ENCODE data around the gene IGSF5.

The IGSF5 gene

DNA sequence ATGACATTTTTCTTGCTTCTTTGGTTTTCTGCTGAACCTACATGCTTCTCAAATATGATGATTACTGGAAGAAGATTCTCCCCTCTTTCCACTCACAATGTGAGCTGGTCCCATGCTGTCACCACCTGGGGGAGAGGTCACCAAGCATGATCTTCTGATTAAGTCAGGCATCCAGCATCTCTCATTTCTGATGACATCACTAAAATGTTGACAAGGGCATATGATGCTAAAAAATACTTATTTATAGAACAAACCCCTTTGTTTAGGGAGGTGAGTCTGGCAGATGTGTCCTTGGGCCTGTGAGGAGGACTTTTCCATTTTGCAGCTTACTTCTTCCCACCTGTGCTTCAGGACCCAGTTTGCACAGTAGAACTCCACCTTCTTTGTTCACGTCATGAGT, 80.3 kb downstream of the IGSF5 start:
- DNase-seq (ENCODE audit: low spot score), result no peak

DNA sequence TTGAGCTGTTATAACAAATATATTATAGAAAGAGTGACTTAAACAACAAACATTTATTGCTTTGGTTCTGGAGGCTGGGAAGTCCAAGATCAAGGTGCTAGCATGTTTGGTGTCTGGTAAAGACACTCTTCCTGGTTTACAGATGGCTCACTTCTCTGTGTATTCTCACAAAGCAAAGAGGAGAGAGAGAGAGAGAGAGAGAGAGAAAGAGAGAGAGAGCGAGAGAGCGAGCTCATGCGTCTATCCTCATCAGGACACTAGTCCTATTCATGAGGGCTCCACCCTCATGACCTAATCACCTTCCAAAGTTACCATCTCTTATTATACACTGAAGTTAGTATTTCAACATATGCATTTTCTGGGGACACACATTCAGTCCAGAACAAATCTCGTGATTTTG, 89.6 kb downstream of the IGSF5 start:
- DNase-seq (ENCODE audit: low spot score), result no peak

- DNase-seq (ENCODE audit: low spot score), result no peak
Measured at GRCh38 chr21:39837861-39838359, 92.9 kb downstream of the IGSF5 start.

- DNase-seq (ENCODE audit: low spot score), result no peak
Measured at GRCh38 chr21:39840373-39841097, 95.6 kb downstream of the IGSF5 start.

- no peak for DNase-seq (ENCODE audit: low spot score)
Measured at GRCh38 chr21:39842741-39843459, 97.9 kb downstream of the IGSF5 start.

DNA sequence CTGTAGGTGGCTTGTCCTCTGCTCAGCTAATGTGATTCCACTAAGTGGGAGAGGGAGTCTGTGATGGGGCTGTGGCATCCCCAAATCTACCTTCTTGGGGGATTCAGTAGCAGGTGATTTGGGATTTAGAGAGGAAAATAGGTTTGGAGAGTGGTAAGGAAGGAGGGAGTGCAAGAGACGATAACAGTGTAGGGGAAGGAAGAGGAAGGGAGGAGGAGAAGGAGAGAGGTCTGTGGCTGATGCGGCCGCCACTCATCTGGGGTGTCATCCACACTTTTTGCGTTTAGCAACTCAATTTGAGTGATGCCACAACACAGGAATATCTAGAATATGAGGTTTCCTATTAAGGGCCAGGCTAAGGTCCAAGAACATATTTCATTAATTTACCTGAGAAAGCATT, 98.5 kb downstream of the IGSF5 start:
- no peak for DNase-seq (ENCODE audit: low spot score)

- DNase-seq (ENCODE audit: low spot score), result no peak
Measured at GRCh38 chr21:39843916-39844315, 98.9 kb downstream of the IGSF5 start.

- DNase-seq (ENCODE audit: low spot score), result no peak
Measured at GRCh38 chr21:39845571-39846130, 100.7 kb downstream of the IGSF5 start.

- no peak for DNase-seq (ENCODE audit: low spot score)
Measured at GRCh38 chr21:39847877-39848276, 102.9 kb downstream of the IGSF5 start.

GRCh38 chr21:39849014-39849655, 104.2 kb downstream of the IGSF5 start:
- no peak for DNase-seq (ENCODE audit: low spot score)

DNA sequence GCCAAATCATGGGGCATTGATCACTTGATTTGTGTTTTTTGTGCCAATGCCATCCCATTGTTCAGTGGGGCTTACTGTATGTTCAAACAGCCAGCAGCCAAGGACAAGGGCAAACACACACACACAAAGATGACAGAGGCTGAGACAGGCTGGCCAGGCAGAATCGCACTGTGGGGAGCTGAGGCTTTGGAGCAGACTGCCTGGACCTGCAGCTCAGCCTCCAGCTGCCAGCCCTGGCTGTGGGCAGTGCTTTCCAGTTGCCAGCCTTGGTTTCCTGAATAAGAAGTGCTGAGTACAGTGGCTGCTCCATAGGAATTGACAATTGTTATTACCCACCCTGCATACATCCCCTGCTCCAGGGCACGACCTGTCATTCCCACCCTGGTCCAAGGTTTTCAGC, 105.3 kb downstream of the IGSF5 start:
- no peak for DNase-seq (ENCODE audit: low spot score)

DNA sequence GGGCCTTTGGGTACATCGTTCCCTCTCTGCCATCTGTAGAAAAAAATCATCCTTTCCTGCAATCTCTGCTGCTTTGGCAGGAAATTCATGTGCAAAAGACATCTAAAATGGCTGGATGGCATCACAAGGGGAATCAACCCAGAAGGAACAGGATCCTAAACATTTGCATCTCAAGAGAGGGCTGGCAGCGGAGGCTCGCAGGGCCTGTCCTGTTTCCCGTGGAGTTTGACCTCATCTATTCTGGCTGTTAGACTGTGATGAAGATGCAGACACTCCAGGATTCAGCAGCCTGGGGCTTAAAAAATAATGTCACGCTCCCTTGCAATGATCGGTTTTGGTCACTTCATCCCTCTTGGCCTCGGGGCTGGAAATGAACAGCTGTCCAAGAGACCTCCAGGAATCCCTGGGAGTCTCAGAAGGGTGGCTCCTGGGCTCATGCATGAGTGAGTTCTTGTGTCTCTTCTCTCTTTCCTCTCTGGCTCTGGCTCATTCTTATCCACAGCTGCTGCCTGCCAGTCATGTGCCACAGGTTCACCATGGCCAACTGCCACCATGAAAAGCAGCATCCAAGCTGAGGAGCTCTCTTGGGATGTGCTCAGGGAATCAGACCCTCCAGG, 106.1 kb downstream of the IGSF5 start:
- no peak for DNase-seq (ENCODE audit: low spot score)
